Endothelial cell of umbilical vein (primary cell): ENCODE data around the gene TMEM151B. TPM values are rescaled to one million over a fixed set of nuclear protein-coding genes. Genes with fewer than 3 reads are reported as not detected.

Source experiments
- BruUV-seq: library from RNA; stranded (reverse); fragments of 400-500 nt; replicated peaks from 2 replicates; lab custom pipeline; 2021; lab: Mats Ljungman, UMichigan
- CTCF ChIA-PET: fragments of 300-600, 350-600 bp; sonication (Branson Sonifier 250); formaldehyde crosslinking; loops from one replicate; lab custom pipeline; 2021; ENCODE audit warnings: antibody characterized with exemption, inconsistent platforms; lab: Charles Lee
- POLR2A ChIA-PET: fragments of 300-600, 350-600 bp; sonication (Branson Sonifier 250); formaldehyde crosslinking; loops from one replicate; lab custom pipeline; 2021; ENCODE audit warnings: antibody characterized with exemption, inconsistent platforms; lab: Charles Lee
- DNase-seq: peaks from one replicate; pipeline ENCODE4 v3.0.0-alpha.2; 2011; ENCODE audit warnings: low read depth, low spot score
- FAIRE-seq: peaks from 2 replicates; lab custom pipeline; 2011; peaks lifted over from hg19 to GRCh38; lab: Jason Lieb, UNC
- H2AFZ ChIP-seq: 2 replicates; pipeline ENCODE4 v1.6.0; 2012; ENCODE audit warnings: low read depth, low read length, control low read depth, inconsistent platforms
- H3K27ac ChIP-seq: 2 replicates; pipeline ENCODE4 v1.5.1; 2011; ENCODE audit warnings: low read depth, mild to moderate bottlenecking, control low read depth, low read length, moderate library complexity; ENCODE audit not compliant: insufficient read depth
- H3K27me3 ChIP-seq, 2 experiments: 2 replicates each; pipeline versions ENCODE4 v1.6.0 to v1.6.1; 2011; ENCODE audit warnings: low read length in 2 of 2, mixed read lengths in 1 of 2; ENCODE audit not compliant: control insufficient read depth in 2 of 2, insufficient read depth in 2 of 2
- H3K36me3 ChIP-seq, 2 experiments: 2 replicates in 1 of 2; 3 replicates in 1 of 2; pipeline ENCODE4 v1.5.1; 2011; ENCODE audit warnings: low read length in 2 of 2, mild to moderate bottlenecking in 1 of 2, moderate library complexity in 1 of 2; ENCODE audit not compliant: control insufficient read depth in 2 of 2, insufficient read depth in 2 of 2; ENCODE audit errors: extremely low read depth in 1 of 2
- H3K4me1 ChIP-seq: 3 replicates; pipeline ENCODE4 v1.5.1; 2011; ENCODE audit warnings: mild to moderate bottlenecking, low read length; ENCODE audit not compliant: control insufficient read depth, insufficient read depth; ENCODE audit errors: extremely low read depth
- H3K4me2 ChIP-seq: 2 replicates; pipeline ENCODE4 v1.6.1; 2011; ENCODE audit warnings: low read length, control low read depth, mixed read lengths; ENCODE audit not compliant: insufficient read depth
- H3K4me3 ChIP-seq, 3 experiments: fragments of 200-600 bp in 1 of 3; sonication (generic), shearing (Covaris generic) in 1 of 3; replicated peaks in 1 of 3; 2 replicates each; pipeline ENCODE4 v1.5.1; 2011 to 2016; ENCODE audit warnings: control low read depth in 3 of 3, low read length in 3 of 3, mild to moderate bottlenecking in 2 of 3, inconsistent platforms in 1 of 3, low read depth in 1 of 3, moderate library complexity in 1 of 3; ENCODE audit not compliant: insufficient read depth in 1 of 3
- H3K79me2 ChIP-seq: 2 replicates; pipeline ENCODE4 v1.6.0; 2012; ENCODE audit warnings: low read length, inconsistent platforms; ENCODE audit not compliant: control insufficient read depth, insufficient read depth
- H3K9ac ChIP-seq: replicated peaks from 2 replicates; pipeline ENCODE3; 2011; ENCODE audit warnings: low read length, control low read depth; ENCODE audit not compliant: insufficient read depth; ENCODE audit errors: extremely low read depth
- H3K9me1 ChIP-seq: replicated peaks from 3 replicates; pipeline ENCODE4 v1.6.0; 2011; ENCODE audit warnings: mild to moderate bottlenecking, low read length; ENCODE audit not compliant: control insufficient read depth, insufficient read depth; ENCODE audit errors: extremely low read depth
- H3K9me3 ChIP-seq: replicated peaks from 2 replicates; pipeline ENCODE4 v1.5.1; 2012; ENCODE audit warnings: low read length, inconsistent platforms; ENCODE audit not compliant: control insufficient read depth, insufficient read depth
- H4K20me1 ChIP-seq: replicated peaks from 2 replicates; pipeline ENCODE3; 2011; ENCODE audit warnings: mild to moderate bottlenecking, low read length; ENCODE audit not compliant: control insufficient read depth, insufficient read depth; ENCODE audit errors: extremely low read depth
- POLR2A ChIP-seq: IDR thresholded peaks from 2 replicates; pipeline ENCODE4 v1.6.1; 2012; ENCODE audit warnings: low read depth, mild to moderate bottlenecking, control low read depth, low read length
- POLR2AphosphoS5 ChIP-seq: IDR thresholded peaks from 2 replicates; pipeline ENCODE4 v1.6.1; 2012; ENCODE audit warnings: low read depth, mild to moderate bottlenecking, control low read depth, low read length, moderate library complexity; ENCODE audit not compliant: insufficient read depth
- dilution Hi-C: fragments of 300-500 bp; cut with MboI; formaldehyde crosslinking; loops from one replicate; pipeline ENCODE4 v1.15.0; 2019; ENCODE audit warnings: low sequenced_read_pairs; ENCODE audit not compliant: extremely low pct_ligation_motif_present
- intact Hi-C: fragments of 100-400 bp; cut with micrococcal nuclease; formaldehyde crosslinking; loops from one replicate; pipeline ENCODE4 v1.10.0; 2022
- polyA plus RNA-seq, 4 experiments: library from polyadenylated mRNA; depleted of rRNA in 3 of 4; stranded (reverse) in 3 of 4; unstranded in 1 of 4; fragments of >200 nt; gene quantifications; 2 replicates each; pipeline versions ENCODE4 v1.2.1 to v1.2.3, GENCODE V29; 2011 to 2012; ENCODE audit warnings: missing spikeins in 1 of 4
- total RNA-seq: library from RNA; stranded (reverse); gene quantifications from 2 replicates; pipeline ENCODE4 v1.2.3, GENCODE V29; 2021
- TF ChIP-seq, protein P1 (sequence below), 2 donors: IDR thresholded peaks; 1 replicate in 1 of 2; 2 replicates in 1 of 2; pipeline ENCODE4 v1.5.1; 2011; ENCODE audit warnings: low read length in 2 of 2, mild to moderate bottlenecking in 2 of 2, moderate library complexity in 2 of 2, control low read depth in 1 of 2, inconsistent platforms in 1 of 2, low read depth in 1 of 2; ENCODE audit not compliant: insufficient read depth in 1 of 2; ENCODE audit errors: extremely low read depth in 1 of 2

Gene TMEM151B
- total and polyA plus RNA-seq, 2 donors (not counting 3 experiments of a cell fraction or from before 2014, with no cell fraction given), result 0.03 to 0.07 TPM

DNA sequence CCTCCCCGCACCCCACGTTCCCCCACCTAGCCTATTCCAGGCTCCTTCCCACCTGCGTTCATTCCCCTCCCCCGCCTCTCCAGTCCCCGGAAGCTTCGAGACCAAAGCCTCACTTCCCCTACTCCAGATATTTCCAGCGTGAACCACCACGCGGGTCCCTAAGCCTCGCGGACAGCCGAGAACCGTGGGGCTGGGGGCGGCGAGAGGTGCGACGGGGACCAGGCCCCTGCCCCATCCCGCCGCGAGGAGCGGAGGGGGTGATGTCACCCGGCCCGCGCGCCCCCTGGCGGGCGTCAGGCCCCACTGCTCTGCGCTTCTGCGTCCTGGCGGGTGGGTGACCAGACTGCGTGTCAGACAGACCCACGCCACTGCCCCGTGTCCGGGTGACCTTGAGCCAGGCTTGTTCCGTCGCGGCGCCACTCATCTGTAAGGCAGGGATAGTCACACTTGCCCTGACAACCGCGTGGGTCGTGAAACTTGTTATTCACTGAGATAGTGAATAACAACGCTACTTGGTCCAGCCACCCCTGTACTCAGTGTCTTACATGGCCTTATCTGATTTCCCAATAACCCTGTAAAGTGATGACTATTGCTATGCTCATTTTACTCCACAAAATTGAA lies 32.3 kb upstream of the TMEM151B start:
- H3K27ac ChIP-seq, result peak overlapping the region; percentile 70
- TSS peak; percentile 8 for BruUV-seq
- H3K27me3 ChIP-seq, result no peaks in the 10 kb centered on the region
- peak overlapping the region; percentile 64 for H3K9ac ChIP-seq
- FAIRE-seq, result peak; percentile 33
- peaks cover 9 to 15% of the 10 kb centered on the region in 2 experiments for H3K36me3 ChIP-seq
- H4K20me1 ChIP-seq, result no peaks in the 10 kb centered on the region
- peak overlapping the region; percentile 14 for H3K4me2 ChIP-seq
- dilution Hi-C loops, result loop anchor here (10.0 kb wide), 1 partner anchor 133 kb away; no protein-coding TSS in a partner anchor
- no peak overlapping the region for H2AFZ ChIP-seq
- no peaks in the 10 kb centered on the region for H3K9me1 ChIP-seq
- intact Hi-C loops, result loop anchor here (1.0 kb wide), 4 partner anchors 8 to 134 kb away; partner anchors contain the start of gene NFKBIE
- peaks cover 41% of the 10 kb centered on the region for H3K4me1 ChIP-seq
- ChIA-PET CTCF (interaction anchor here (0.7 to 7.2 kb wide), 17 partner anchors 8 to 143 kb away, joined by 3 to 148 read pairs (median 4); partner anchors contain the start of genes HSP90AB1, SLC29A1 and SLC35B2), POLR2A (interaction anchor here (1.1 to 1.3 kb wide), 2 partner anchors 9 to 65 kb away, joined by 4 to 6 read pairs; partner anchors contain the start of gene HSP90AB1)
- DNase-seq, result peak; percentile 67
- TF ChIP-seq, protein P1, sequence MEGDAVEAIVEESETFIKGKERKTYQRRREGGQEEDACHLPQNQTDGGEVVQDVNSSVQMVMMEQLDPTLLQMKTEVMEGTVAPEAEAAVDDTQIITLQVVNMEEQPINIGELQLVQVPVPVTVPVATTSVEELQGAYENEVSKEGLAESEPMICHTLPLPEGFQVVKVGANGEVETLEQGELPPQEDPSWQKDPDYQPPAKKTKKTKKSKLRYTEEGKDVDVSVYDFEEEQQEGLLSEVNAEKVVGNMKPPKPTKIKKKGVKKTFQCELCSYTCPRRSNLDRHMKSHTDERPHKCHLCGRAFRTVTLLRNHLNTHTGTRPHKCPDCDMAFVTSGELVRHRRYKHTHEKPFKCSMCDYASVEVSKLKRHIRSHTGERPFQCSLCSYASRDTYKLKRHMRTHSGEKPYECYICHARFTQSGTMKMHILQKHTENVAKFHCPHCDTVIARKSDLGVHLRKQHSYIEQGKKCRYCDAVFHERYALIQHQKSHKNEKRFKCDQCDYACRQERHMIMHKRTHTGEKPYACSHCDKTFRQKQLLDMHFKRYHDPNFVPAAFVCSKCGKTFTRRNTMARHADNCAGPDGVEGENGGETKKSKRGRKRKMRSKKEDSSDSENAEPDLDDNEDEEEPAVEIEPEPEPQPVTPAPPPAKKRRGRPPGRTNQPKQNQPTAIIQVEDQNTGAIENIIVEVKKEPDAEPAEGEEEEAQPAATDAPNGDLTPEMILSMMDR (IDR thresholded peaks at IDR 0.05; ENCODE audit: extremely low read depth in 1 of 2, insufficient read depth in 1 of 2, low read depth in 1 of 2, low read length in 2 of 2), result peak; percentile 99
- no peak for TF ChIP-seq POLR2AphosphoS5
- peak; percentile 13 for TF ChIP-seq POLR2A
- H3K4me3 ChIP-seq, result peak overlapping the region in 1 of 3 experiments; percentile 35
- no peaks in the 10 kb centered on the region for H3K79me2 ChIP-seq
- no peaks in the 10 kb centered on the region for H3K9me3 ChIP-seq
